HEK293 (cell line): Measurements from ENCODE around the gene C1orf210.

ENCODE experiments used
- CTCF ChIA-PET: fragments of 350-600 bp; formaldehyde crosslinking; extraction: SDS; loops from one replicate; lab custom pipeline; 2021; ENCODE audit warnings: antibody characterized with exemption; lab: Yijun Ruan, JAX
- POLR2A ChIA-PET: fragments of 300-600 bp; formaldehyde crosslinking; extraction: SDS; loops from one replicate; lab custom pipeline; 2020; ENCODE audit warnings: antibody characterized with exemption, inconsistent platforms; lab: Yijun Ruan, JAX
- H3K27ac ChIP-seq: fragments of 200-500 bp; sonication (Bioruptor generic); 2 replicates; pipeline ENCODE4 v1.5.1; 2014; ENCODE audit warnings: low read depth, low read length, control low read depth, inconsistent platforms; ENCODE audit errors: extremely low read depth
- H3K36me3 ChIP-seq, 2 experiments: fragments of 200-500 bp in 1 of 2; sonication (Bioruptor generic) in 1 of 2; 1 replicate in 1 of 2; 2 replicates in 1 of 2; pipeline ENCODE4 v1.5.1; 2014 to 2017; ENCODE audit warnings: inconsistent platforms in 2 of 2, low read length in 2 of 2; ENCODE audit not compliant: control insufficient read depth in 2 of 2, insufficient read depth in 1 of 2
- H3K4me1 ChIP-seq: fragments of 200-500 bp; sonication (Bioruptor generic); 2 replicates; pipeline ENCODE4 v1.5.1; 2014; ENCODE audit warnings: mild to moderate bottlenecking, low read length, inconsistent platforms; ENCODE audit not compliant: control insufficient read depth, insufficient read depth
- H3K4me3 ChIP-seq: 2 replicates; pipeline ENCODE4 v1.5.1; 2011; ENCODE audit warnings: low read depth, mild to moderate bottlenecking, control low read depth, low read length, moderate library complexity
- H3K9me3 ChIP-seq: fragments of 200-500 bp; sonication (Bioruptor generic); 2 replicates; pipeline ENCODE4 v1.5.1; 2014; ENCODE audit warnings: low read depth, low read length, inconsistent platforms; ENCODE audit not compliant: control insufficient read depth, insufficient read depth
- HOXC10 ChIP-seq: sonication (generic); formaldehyde crosslinking; IDR thresholded peaks from 2 replicates; pipeline ENCODE4 v1.8.1; 2023; ENCODE audit warnings: mild to moderate bottlenecking, missing genetic modification reagents
- TCF7L2 ChIP-seq: IDR thresholded peaks from 2 replicates; pipeline ENCODE4 v1.6.1; 2011; ENCODE audit warnings: low read depth, mild to moderate bottlenecking, inconsistent platforms, low read length, moderate library complexity, borderline replicate concordance
- ZBTB48 ChIP-seq: fragments of 450-650 bp; formaldehyde crosslinking; IDR thresholded peaks from 2 replicates; pipeline ENCODE4 v1.5.1; 2016; ENCODE audit warnings: missing biosample characterization, missing genetic modification characterization
- ZBTB6 ChIP-seq: fragments of 450-650 bp; formaldehyde crosslinking; IDR thresholded peaks from 2 replicates; pipeline ENCODE4 v1.5.1; 2017; ENCODE audit warnings: missing biosample characterization, missing genetic modification characterization
- ZFHX2 ChIP-seq: fragments of 450-650 bp; formaldehyde crosslinking; conservative IDR thresholded peaks from 2 replicates; pipeline ENCODE4 v1.5.1; 2016; ENCODE audit warnings: missing biosample characterization, missing genetic modification characterization
- ZFP41 ChIP-seq: fragments of 450-650 bp; formaldehyde crosslinking; IDR thresholded peaks from 2 replicates; pipeline ENCODE4 v1.5.1; 2016; ENCODE audit warnings: missing biosample characterization, missing genetic modification characterization, borderline replicate concordance
- ZNF26 ChIP-seq: fragments of 450-650 bp; formaldehyde crosslinking; IDR thresholded peaks from 2 replicates; pipeline ENCODE4 v1.5.1; 2016; ENCODE audit warnings: missing biosample characterization, missing genetic modification characterization
- ZNF37A ChIP-seq: fragments of 450-650 bp; IDR thresholded peaks from 2 replicates; pipeline ENCODE4 v1.5.1; 2018; ENCODE audit warnings: missing biosample characterization, missing genetic modification characterization
- ZNF510 ChIP-seq: fragments of 450-650 bp; formaldehyde crosslinking; IDR thresholded peaks from 2 replicates; pipeline ENCODE4 v1.5.1; 2018; ENCODE audit warnings: mild to moderate bottlenecking, missing genetic modification characterization, missing biosample characterization; ENCODE audit not compliant: insufficient replicate concordance
- ZNF514 ChIP-seq: fragments of 450-650 bp; formaldehyde crosslinking; IDR thresholded peaks from 2 replicates; pipeline ENCODE4 v1.5.1; 2016; ENCODE audit warnings: missing biosample characterization, missing genetic modification characterization
- ZNF558 ChIP-seq: fragments of 450-650 bp; formaldehyde crosslinking; IDR thresholded peaks from 2 replicates; pipeline ENCODE4 v1.5.1; 2016; ENCODE audit warnings: missing biosample characterization, missing genetic modification characterization
- ZNF571 ChIP-seq: fragments of 450-650 bp; formaldehyde crosslinking; IDR thresholded peaks from 2 replicates; pipeline ENCODE4 v1.5.0; 2017; ENCODE audit warnings: missing biosample characterization, missing genetic modification characterization
- ZNF670 ChIP-seq: fragments of 450-650 bp; formaldehyde crosslinking; IDR thresholded peaks from 2 replicates; pipeline ENCODE4 v1.5.1; 2016; ENCODE audit warnings: missing biosample characterization, missing genetic modification characterization, low read depth
- ZNF776 ChIP-seq: fragments of 450-650 bp; formaldehyde crosslinking; IDR thresholded peaks from 2 replicates; pipeline ENCODE4 v1.5.0; 2017; ENCODE audit warnings: missing biosample characterization, missing genetic modification characterization, borderline replicate concordance
- ZNF791 ChIP-seq: fragments of 450-650 bp; formaldehyde crosslinking; IDR thresholded peaks from 2 replicates; pipeline ENCODE4 v1.5.1; 2016; ENCODE audit warnings: missing biosample characterization, missing genetic modification characterization
- TF ChIP-seq, protein P1 (sequence below): fragments of 450-650 bp; formaldehyde crosslinking; IDR thresholded peaks from 2 replicates; pipeline ENCODE4 v1.5.1; 2016; ENCODE audit warnings: missing biosample characterization, missing genetic modification characterization

Gene C1orf210

DNA sequence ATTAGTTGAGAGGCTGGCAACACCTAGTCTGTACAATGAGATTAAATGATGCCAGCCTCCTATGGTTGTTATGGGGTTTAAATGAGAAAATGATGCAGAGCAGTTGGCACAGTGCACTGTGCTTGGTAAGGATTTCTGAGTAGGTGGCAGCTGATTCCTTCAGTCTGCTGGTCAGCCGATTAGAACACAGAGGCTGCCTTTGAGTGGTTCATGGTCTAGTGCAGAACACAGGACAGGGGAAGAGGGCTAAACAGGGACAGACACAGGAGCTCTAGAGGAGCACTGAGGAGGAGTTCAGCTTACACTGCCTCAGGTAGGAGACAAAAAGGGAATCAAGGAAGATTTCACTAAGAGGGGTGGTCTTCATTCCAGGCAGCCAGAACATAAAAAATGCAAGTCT lies 16.8 kb upstream of the C1orf210 start:
- TF ChIP-seq ZBTB6 (tag by site-specific recombination) = no peak
- TF ChIP-seq, protein P1, sequence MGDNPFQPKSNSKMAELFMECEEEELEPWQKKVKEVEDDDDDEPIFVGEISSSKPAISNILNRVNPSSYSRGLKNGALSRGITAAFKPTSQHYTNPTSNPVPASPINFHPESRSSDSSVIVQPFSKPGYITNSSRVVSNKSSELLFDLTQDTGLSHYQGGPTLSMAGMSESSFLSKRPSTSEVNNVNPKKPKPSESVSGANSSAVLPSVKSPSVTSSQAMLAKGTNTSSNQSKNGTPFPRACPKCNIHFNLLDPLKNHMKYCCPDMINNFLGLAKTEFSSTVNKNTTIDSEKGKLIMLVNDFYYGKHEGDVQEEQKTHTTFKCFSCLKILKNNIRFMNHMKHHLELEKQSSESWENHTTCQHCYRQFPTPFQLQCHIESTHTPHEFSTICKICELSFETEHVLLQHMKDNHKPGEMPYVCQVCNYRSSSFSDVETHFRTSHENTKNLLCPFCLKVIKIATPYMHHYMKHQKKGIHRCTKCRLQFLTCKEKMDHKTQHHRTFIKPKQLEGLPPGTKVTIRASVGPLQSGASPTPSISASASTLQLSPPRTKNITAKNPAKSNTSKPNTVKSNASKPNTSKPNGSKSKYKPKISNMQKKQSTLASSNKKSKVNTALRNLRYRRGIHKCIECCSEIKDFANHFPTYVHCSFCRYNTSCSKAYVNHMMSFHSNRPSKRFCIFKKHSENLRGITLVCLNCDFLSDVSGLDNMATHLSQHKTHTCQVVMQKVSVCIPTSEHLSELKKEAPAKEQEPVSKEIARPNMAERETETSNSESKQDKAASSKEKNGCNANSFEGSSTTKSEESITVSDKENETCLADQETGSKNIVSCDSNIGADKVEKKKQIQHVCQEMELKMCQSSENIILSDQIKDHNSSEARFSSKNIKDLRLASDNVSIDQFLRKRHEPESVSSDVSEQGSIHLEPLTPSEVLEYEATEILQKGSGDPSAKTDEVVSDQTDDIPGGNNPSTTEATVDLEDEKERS = no peak
- TF ChIP-seq ZNF37A (tag by site-specific recombination) = no peak
- TF ChIP-seq ZNF670 = no peak
- TF ChIP-seq ZNF514 (tag by site-specific recombination) = no peak
- no peak for TF ChIP-seq TCF7L2
- no peak for TF ChIP-seq ZNF558 (tag by site-specific recombination)
- TF ChIP-seq ZNF791 = no peak
- TF ChIP-seq, all 188 proteins: peak for 0
- Histone ChIP-seq H3K36me3 (no peaks in the 10 kb centered on the region), H3K9me3 (no peaks in the 10 kb centered on the region), H3K4me3 (no peak overlapping the region), H3K4me1 (no peaks in the 10 kb centered on the region), H3K27ac (no peak overlapping the region)
- ChIA-PET POLR2A (no interaction called here), CTCF (no interaction called here)

DNA sequence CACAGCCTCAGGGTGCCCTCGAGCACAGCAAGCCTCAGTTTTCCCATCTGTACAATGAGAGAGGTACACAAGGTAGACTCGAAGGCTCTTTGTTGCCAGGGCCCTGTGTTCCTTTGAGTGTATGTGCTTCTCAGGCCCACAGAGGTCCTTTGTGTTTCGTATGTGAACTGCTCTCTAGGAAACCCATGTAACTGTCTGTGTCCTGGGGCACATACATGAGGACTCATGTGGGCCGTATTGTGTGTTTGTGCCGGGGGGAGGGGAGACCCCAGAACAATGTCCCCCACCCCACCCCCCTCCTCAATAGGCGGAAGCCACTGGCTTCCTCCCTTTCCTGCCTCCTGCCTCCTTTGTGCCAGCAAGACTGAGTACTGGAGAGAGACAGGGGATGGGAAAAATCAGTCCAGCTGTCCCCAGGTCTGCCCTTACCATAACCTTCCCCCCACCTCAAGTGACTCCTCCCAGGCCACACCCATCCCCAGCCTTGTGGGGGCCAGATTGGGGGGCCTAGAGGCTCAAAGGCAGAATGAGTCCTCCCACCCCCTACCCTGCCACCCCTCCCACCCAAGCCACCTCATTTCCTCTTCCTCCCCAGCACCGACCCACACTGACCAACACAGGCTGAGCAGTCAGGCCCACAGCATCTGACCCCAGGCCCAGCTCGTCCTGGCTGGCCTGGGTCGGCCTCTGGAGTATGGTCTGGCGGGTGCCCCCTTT lies 15.2 kb upstream of the C1orf210 start, which contains the start of gene TIE1:
Gene TIE1, plus strand, starts transcription at position 605 of the 717 bp plus-strand sequence. Its CDS starts 90 bp downstream, at position 695.
- ChIA-PET CTCF (no interaction called here), POLR2A (no interaction called here)
- no peaks in the 10 kb centered on the region for H3K9me3 ChIP-seq
- no peak within 1 kb of the TSS for H3K4me3 ChIP-seq
- no peak within 1 kb of the TSS for H3K27ac ChIP-seq
- no peaks in the 10 kb centered on the region for H3K4me1 ChIP-seq
- TF ChIP-seq ZBTB48 (tag by site-specific recombination) = no peak
- TF ChIP-seq ZNF776 (tag by site-specific recombination) = no peak
- TF ChIP-seq ZNF510 (tag by site-specific recombination) = no peak
- TF ChIP-seq ZFHX2 (tag by site-specific recombination) = no peak
- TF ChIP-seq ZFP41 = no peak
- no peak for TF ChIP-seq ZNF571 (tag by site-specific recombination)
- TF ChIP-seq HOXC10 (CRISPR knock-in tag) = no peak
- no peaks in the 10 kb centered on the region for H3K36me3 ChIP-seq

DNA sequence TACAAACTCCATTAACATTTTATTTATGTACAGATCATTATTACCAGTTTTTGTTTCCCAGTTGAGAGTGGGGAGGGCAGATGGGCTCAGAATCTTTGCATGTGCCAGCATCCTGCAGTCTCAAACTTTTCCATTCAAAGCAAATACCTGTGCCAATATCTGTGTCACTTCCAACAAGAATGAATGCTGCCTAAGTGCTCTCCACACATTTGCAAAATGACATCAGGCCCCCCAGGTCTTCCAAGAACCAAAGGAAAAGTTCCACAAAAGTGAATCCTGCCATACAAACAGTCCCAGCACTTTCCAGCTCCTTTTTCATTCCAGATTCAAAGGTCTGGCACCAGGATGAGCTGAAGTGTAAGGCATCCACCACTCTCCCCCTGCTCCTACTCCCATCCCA lies 13.7 kb upstream of the C1orf210 start:
- no peak for TF ChIP-seq ZNF26 (tag by site-specific recombination)
- no peaks in the 10 kb centered on the region for H3K9me3 ChIP-seq
- CTCF ChIA-PET = no interaction called here

More for the DNA sequence above, 13.7 kb upstream of the C1orf210 start:
- Histone ChIP-seq H3K36me3 (no peaks in the 10 kb centered on the region), H3K4me1 (peaks cover 4% of the 10 kb centered on the region), H3K27ac (no peak overlapping the region), H3K4me3 (no peak overlapping the region)
- POLR2A ChIA-PET = no interaction called here
